Measurements from ENCODE around the gene FAM222A.

FAM222A gene

DNA sequence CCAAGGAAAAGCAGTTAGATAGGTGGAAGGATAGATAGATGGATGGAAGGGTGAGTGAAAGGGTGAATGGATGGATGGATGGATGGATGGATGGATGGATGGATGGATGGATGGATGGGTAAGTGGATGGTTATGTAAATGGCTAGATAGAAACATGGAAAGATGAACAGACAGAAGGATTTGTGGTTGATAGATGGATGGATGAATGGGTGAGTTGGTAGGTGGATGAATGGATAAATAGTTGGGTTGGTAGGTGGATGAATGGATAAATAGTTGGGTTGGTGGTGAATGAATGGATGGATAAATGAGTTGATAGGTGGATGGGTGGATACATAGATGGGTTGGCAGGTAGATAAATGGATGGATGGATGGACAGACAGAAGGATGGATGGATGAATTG is 30.3 kb upstream of the FAM222A start:
- TF ChIP-seq, protein P1, sequence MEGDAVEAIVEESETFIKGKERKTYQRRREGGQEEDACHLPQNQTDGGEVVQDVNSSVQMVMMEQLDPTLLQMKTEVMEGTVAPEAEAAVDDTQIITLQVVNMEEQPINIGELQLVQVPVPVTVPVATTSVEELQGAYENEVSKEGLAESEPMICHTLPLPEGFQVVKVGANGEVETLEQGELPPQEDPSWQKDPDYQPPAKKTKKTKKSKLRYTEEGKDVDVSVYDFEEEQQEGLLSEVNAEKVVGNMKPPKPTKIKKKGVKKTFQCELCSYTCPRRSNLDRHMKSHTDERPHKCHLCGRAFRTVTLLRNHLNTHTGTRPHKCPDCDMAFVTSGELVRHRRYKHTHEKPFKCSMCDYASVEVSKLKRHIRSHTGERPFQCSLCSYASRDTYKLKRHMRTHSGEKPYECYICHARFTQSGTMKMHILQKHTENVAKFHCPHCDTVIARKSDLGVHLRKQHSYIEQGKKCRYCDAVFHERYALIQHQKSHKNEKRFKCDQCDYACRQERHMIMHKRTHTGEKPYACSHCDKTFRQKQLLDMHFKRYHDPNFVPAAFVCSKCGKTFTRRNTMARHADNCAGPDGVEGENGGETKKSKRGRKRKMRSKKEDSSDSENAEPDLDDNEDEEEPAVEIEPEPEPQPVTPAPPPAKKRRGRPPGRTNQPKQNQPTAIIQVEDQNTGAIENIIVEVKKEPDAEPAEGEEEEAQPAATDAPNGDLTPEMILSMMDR (conservative IDR thresholded peaks at IDR 0.05), result no peak
- H3K27ac ChIP-seq, result peak overlapping the region; percentile 87

GRCh38 chr12:109685574-109686447 is 27.8 kb upstream of the FAM222A start:
- peak overlapping the region; percentile 87; the same call in 1 of the 2 replicates for H3K27ac ChIP-seq
- TF ChIP-seq, protein P1 (conservative IDR thresholded peaks at IDR 0.05), result no peak

GRCh38 chr12:109686523-109686922 is 27.1 kb upstream of the FAM222A start:
- TF ChIP-seq, protein P1 (conservative IDR thresholded peaks at IDR 0.05), result no peak
- no peak overlapping the region; the same call in 1 of the 2 replicates for H3K27ac ChIP-seq

DNA sequence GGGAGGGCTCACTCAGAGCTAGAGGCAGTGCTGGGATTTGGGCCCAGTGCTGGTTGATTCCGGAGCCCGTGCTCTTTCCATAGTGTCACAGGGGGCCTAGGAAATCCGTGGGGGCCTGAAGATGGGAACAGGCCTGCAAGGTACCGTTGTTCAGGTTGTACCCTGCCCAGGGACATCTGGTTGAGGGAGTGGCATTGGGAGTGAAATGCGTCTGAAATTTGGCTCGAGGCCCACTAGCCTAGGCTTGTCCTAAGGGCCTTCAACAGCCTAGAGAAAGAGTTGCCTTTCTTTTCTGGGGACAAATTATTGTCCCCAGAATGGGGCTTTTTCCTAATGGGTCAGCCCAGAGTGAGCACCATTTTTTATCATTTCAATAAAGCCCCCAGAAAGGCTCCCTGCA is 26.4 kb upstream of the FAM222A start:
- no peak overlapping the region; the same call in 1 of the 2 replicates for H3K27ac ChIP-seq
- TF ChIP-seq, protein P1 (conservative IDR thresholded peaks at IDR 0.05), result no peak

DNA sequence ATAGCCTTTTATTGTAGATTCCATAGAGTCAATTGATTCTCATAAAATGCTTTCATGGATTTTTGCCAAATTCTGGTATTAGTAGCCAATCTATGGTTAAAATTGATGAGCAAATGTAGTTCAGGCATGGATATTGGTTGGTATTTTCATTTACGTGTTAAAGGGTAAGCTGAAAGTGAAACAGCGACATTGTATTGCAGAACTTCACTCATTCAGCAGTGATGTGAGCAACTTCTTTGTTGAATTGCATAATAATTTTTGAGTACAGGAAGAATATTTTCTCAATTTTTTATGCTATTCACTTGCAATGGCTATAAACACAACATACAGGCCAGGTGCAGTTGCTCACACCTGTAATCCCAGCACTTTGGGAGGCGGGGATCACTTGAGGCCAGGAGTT is 24.2 kb upstream of the FAM222A start:
- TF ChIP-seq, protein P1 (conservative IDR thresholded peaks at IDR 0.05), result no peak
- H3K27ac ChIP-seq, result no peak overlapping the region

GRCh38 chr12:109693160-109693559 is 20.5 kb upstream of the FAM222A start:
- TF ChIP-seq, protein P1 (conservative IDR thresholded peaks at IDR 0.05), result no peak
- H3K27ac ChIP-seq, result peak overlapping the region; percentile 94

GRCh38 chr12:109693653-109694600 is 19.7 kb upstream of the FAM222A start:
- TF ChIP-seq, protein P1 (conservative IDR thresholded peaks at IDR 0.05), result no peak
- H3K27ac ChIP-seq, result peak overlapping the region; percentile 94

- peak overlapping the region; percentile 94 for H3K27ac ChIP-seq
These were observed 19.0 kb upstream of the FAM222A start for GRCh38 chr12:109694629-109695028.
